ENCODE measurements around the gene JPH2. TPM values are rescaled to one million over a fixed set of nuclear protein-coding genes. Genes with fewer than 3 reads are reported as not detected.

Gene JPH2
- total and polyA plus RNA-seq, 10 of the 15 experiments (the other 5 are each of a cell fraction or from before 2014, with no cell fraction given): 0.16 TPM; not detected in 9

DNA sequence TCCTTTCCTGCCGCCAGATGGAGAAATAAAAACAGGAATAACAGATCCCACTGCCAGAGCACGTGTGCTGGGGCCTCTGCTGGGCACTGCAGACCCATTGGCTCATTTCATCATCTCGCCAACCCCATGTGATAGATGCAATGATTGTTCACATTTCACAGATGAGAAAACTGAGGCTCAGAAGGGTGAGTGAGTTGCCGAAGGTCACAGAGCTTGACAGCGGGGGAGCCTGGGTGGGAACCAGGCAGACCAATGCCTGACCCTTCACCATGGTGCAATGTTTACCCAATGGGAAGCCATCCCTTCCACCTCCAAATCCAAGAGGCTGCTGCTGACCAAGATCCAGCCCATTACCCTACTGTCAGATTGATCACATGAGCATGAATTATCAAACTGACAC lies 105.1 kb downstream of the JPH2 start:
- SMC1A ChIA-PET (ENCODE audit: uncharacterized antibody, unreplicated experiment): interaction anchor here (1.1 to 7.9 kb wide), 11 partner anchors 9 to 400 kb away, joined by 3 to 164 read pairs (median 8); no protein-coding TSS in a partner anchor
- no peak for FAIRE-seq
- RAD21 ChIA-PET (ENCODE audit: unreplicated experiment): interaction anchor here (1.1 to 10.1 kb wide), 5 partner anchors 156 to 632 kb away, joined by 3 to 182 read pairs (median 10); no protein-coding TSS in a partner anchor
- TF ChIP-seq ZNF217 (IDR thresholded peaks at IDR 0.05) (no peak), IRF5 (IDR thresholded peaks at IDR 0.05; ENCODE audit: borderline replicate concordance) (no peak), EGR1 (IDR thresholded peaks at IDR 0.05; ENCODE audit: borderline replicate concordance in 1 of 2, low read depth in 2 of 2, low read length in 2 of 2) (no peak), MEF2A (IDR thresholded peaks at IDR 0.05; ENCODE audit: insufficient read depth, low read depth, low read length) (no peak), FOXM1 (IDR thresholded peaks at IDR 0.05; ENCODE audit: low read depth, low read length) (no peak), ZNF207 (IDR thresholded peaks at IDR 0.05; ENCODE audit: borderline replicate concordance) (no peak), SUPT20H (IDR thresholded peaks at IDR 0.05; ENCODE audit: borderline replicate concordance, control insufficient read depth, low read depth, low read length) (no peak), ELK1 (IDR thresholded peaks at IDR 0.05; ENCODE audit: low read depth, low read length) (no peak), KAT2A (conservative IDR thresholded peaks at IDR 0.05; ENCODE audit: control insufficient read depth, low read depth, low read length) (no peak), CREB1 (IDR thresholded peaks at IDR 0.05; ENCODE audit: low read depth) (no peak), MTA3 (IDR thresholded peaks at IDR 0.05; ENCODE audit: borderline replicate concordance, low read length) (no peak)
- TF ChIP-seq, protein P1, sequence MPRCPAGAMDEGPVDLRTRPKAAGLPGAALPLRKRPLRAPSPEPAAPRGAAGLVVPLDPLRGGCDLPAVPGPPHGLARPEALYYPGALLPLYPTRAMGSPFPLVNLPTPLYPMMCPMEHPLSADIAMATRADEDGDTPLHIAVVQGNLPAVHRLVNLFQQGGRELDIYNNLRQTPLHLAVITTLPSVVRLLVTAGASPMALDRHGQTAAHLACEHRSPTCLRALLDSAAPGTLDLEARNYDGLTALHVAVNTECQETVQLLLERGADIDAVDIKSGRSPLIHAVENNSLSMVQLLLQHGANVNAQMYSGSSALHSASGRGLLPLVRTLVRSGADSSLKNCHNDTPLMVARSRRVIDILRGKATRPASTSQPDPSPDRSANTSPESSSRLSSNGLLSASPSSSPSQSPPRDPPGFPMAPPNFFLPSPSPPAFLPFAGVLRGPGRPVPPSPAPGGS (IDR thresholded peaks at IDR 0.05; ENCODE audit: borderline replicate concordance, insufficient read depth, low read depth, low read length, poor library complexity, severe bottlenecking): no peak
- TF ChIP-seq, protein P2, sequence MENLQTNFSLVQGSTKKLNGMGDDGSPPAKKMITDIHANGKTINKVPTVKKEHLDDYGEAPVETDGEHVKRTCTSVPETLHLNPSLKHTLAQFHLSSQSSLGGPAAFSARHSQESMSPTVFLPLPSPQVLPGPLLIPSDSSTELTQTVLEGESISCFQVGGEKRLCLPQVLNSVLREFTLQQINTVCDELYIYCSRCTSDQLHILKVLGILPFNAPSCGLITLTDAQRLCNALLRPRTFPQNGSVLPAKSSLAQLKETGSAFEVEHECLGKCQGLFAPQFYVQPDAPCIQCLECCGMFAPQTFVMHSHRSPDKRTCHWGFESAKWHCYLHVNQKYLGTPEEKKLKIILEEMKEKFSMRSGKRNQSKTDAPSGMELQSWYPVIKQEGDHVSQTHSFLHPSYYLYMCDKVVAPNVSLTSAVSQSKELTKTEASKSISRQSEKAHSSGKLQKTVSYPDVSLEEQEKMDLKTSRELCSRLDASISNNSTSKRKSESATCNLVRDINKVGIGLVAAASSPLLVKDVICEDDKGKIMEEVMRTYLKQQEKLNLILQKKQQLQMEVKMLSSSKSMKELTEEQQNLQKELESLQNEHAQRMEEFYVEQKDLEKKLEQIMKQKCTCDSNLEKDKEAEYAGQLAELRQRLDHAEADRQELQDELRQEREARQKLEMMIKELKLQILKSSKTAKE (IDR thresholded peaks at IDR 0.05; ENCODE audit: low read depth, poor library complexity, severe bottlenecking): no peak
- TF ChIP-seq, protein P3, sequence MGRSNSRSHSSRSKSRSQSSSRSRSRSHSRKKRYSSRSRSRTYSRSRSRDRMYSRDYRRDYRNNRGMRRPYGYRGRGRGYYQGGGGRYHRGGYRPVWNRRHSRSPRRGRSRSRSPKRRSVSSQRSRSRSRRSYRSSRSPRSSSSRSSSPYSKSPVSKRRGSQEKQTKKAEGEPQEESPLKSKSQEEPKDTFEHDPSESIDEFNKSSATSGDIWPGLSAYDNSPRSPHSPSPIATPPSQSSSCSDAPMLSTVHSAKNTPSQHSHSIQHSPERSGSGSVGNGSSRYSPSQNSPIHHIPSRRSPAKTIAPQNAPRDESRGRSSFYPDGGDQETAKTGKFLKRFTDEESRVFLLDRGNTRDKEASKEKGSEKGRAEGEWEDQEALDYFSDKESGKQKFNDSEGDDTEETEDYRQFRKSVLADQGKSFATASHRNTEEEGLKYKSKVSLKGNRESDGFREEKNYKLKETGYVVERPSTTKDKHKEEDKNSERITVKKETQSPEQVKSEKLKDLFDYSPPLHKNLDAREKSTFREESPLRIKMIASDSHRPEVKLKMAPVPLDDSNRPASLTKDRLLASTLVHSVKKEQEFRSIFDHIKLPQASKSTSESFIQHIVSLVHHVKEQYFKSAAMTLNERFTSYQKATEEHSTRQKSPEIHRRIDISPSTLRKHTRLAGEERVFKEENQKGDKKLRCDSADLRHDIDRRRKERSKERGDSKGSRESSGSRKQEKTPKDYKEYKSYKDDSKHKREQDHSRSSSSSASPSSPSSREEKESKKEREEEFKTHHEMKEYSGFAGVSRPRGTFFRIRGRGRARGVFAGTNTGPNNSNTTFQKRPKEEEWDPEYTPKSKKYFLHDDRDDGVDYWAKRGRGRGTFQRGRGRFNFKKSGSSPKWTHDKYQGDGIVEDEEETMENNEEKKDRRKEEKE (IDR thresholded peaks at IDR 0.05): no peak

More for the DNA sequence above, 105.1 kb downstream of the JPH2 start:
- ChIA-PET CTCF (interaction anchor here (1.0 to 16.0 kb wide), 7 partner anchors 9 to 545 kb away, joined by 3 to 223 read pairs (median 14); no protein-coding TSS in a partner anchor), POLR2A (interaction anchor here (1.0 to 3.0 kb wide), 2 partner anchors 10 to 332 kb away, joined by 3 to 15 read pairs; no protein-coding TSS in a partner anchor)
- WGBS (ENCODE audit: insufficient coverage, insufficient replicate concordance, low lambda C conversion rate, missing lambda C conversion rate): 68% methylated on average over 5 of the region's 5 CpGs
- Histone ChIP-seq H3K9ac (ENCODE audit: control insufficient read depth, insufficient read depth, low read length) (no peak overlapping the region), H3K36me3 (ENCODE audit: control insufficient read depth in 2 of 2, insufficient read depth in 2 of 2, low read length in 1 of 2) (no peaks in the 10 kb centered on the region), H3K27ac (ENCODE audit: control insufficient read depth, insufficient read depth) (no peak overlapping the region), H3K79me2 (ENCODE audit: control insufficient read depth, insufficient read depth, low read length) (no peaks in the 10 kb centered on the region), H2AFZ (ENCODE audit: control insufficient read depth, low read depth, low read length) (no peak overlapping the region), H3K4me1 (ENCODE audit: control insufficient read depth, insufficient read depth, low read length) (0 out of 2 replicates have a peak, but pooled peaks cover 4% of the 10 kb centered on the region), H3K4me3 (no peak overlapping the region), H3K27me3 (replicated peaks in 1 of 2; ENCODE audit: control insufficient read depth in 2 of 2, insufficient read depth in 2 of 2, low read length in 1 of 2) (no peaks in the 10 kb centered on the region), H3K4me2 (ENCODE audit: control insufficient read depth, insufficient read depth) (no peak overlapping the region), H3K9me3 (replicated peaks; ENCODE audit: control insufficient read depth, insufficient read depth, low read length) (no peaks in the 10 kb centered on the region), H4K20me1 (ENCODE audit: control insufficient read depth, insufficient read depth) (no peaks in the 10 kb centered on the region)
- BruUV-seq (replicated peaks): no TSS peak
- DNase-seq (ENCODE audit: low read depth, low spot score): no peak
- intact Hi-C loops (cut with micrococcal nuclease; ENCODE audit: unreplicated experiment) (loop anchor here (2.0 to 5.0 kb wide), 4 partner anchors 131 to 400 kb away; no protein-coding TSS in a partner anchor), in situ Hi-C loops (cut with MboI) (loop anchor here (5.0 kb wide), 3 partner anchors 330 to 630 kb away; no protein-coding TSS in a partner anchor)
- no peak for ATAC-seq

All from GM12878 (cell line).